Sigmoid colon (tissue), 7 donors: ENCODE results near the gene GIGYF2. TPM values are rescaled to one million over a fixed set of nuclear protein-coding genes. Genes with fewer than 3 reads are reported as not detected.

ENCODE experiments used
- DNase-seq: peaks from one replicate; pipeline ENCODE4 v3.0.0-alpha.2; 2019
- H3K27ac ChIP-seq, 4 donors: fragments of 200-600 bp; sonication (generic); one replicate each; pipeline ENCODE4 v1.5.1; 2016 to 2019; ENCODE audit warnings: mild to moderate bottlenecking in 1 of 4
- H3K27me3 ChIP-seq, 3 donors: fragments of 200-600 bp; sonication (generic); one replicate each; pipeline ENCODE4 v1.5.1; 2019; ENCODE audit warnings: mild to moderate bottlenecking in 1 of 3
- H3K36me3 ChIP-seq, 4 donors: fragments of 200-600 bp; sonication (generic); one replicate each; pipeline ENCODE4 v1.5.1; 2016 to 2019
- H3K4me1 ChIP-seq, 4 donors: fragments of 200-600 bp; sonication (generic); one replicate each; pipeline ENCODE4 v1.5.1; 2017 to 2019
- H3K4me3 ChIP-seq, 4 donors: fragments of 200-600 bp; sonication (generic); one replicate each; pipeline ENCODE4 v1.5.1; 2017 to 2019; ENCODE audit warnings: mild to moderate bottlenecking in 2 of 4, moderate library complexity in 1 of 4
- H3K9me3 ChIP-seq, 4 donors: fragments of 200-600 bp in 3 of 4; sonication (generic) in 3 of 4; one replicate each; pipeline versions ENCODE4 v1.5.1 to v1.6.1; 2013 to 2019
- CTCF ChIP-seq, 4 experiments: fragments of 450-650 bp in 3 of 4; fragments of 200-600 bp in 1 of 4; IDR thresholded peaks; one replicate each; pipeline ENCODE4 v1.5.1; 2016 to 2019; ENCODE audit warnings: antibody characterized with exemption in 4 of 4, mild to moderate bottlenecking in 3 of 4, moderate library complexity in 2 of 4
- EP300 ChIP-seq, 4 donors: sonication (generic); formaldehyde crosslinking; IDR thresholded peaks; one replicate each; pipeline ENCODE4 v1.6.1; 2017; ENCODE audit warnings: antibody characterized with exemption in 4 of 4
- POLR2A ChIP-seq, 2 donors: fragments of 450-650 bp; IDR thresholded peaks; one replicate each; pipeline ENCODE4 v1.6.1; 2016; ENCODE audit warnings: antibody characterized with exemption in 2 of 2, mild to moderate bottlenecking in 2 of 2, moderate library complexity in 2 of 2
- POLR2AphosphoS5 ChIP-seq, 4 donors: sonication (generic); formaldehyde crosslinking; IDR thresholded peaks; one replicate each; pipeline ENCODE4 v1.6.1; 2017; ENCODE audit warnings: antibody characterized with exemption in 4 of 4
- WGBS, 2 donors: extraction: QIAGEN DNeasy Blood & Tissue Kit; methylation state at CpG; one replicate each; pipeline ENCODE4 v1.1.7; 2013; 5-methylcytosine and 5-hydroxymethylcytosine counted together
- intact Hi-C: fragments of 100-400 bp; cut with DNase I; formaldehyde crosslinking; loops from one replicate; pipeline ENCODE4 v1.15.1; 2023
- polyA plus RNA-seq, 3 donors: library from polyadenylated mRNA; stranded (reverse); fragments of 200-250 nt; gene quantifications; one replicate each; pipeline ENCODE4 v1.2.3, GENCODE V29; 2013
- total RNA-seq, 4 donors: library from RNA; depleted of rRNA; stranded (reverse); fragments of >200 nt; gene quantifications; one replicate each; pipeline ENCODE4 v1.1.0, GENCODE V29; 2016
- donor health status: healthy with polysubstance abuse.
- donor health status: Bipolar disorder and iron deficiency.
- donor health status: healthy.

GIGYF2 gene
- total and polyA plus RNA-seq, 7 donors: 10.2 to 90.0 (median 62.9) TPM

- Histone ChIP-seq H3K27ac (no peak overlapping the region), H3K9me3 (no peaks in the 10 kb centered on the region), H3K36me3 (peaks cover 0 to 70% (median 31%) of the 10 kb centered on the region in 4 donors), H3K27me3 (no peaks in the 10 kb centered on the region), H3K4me3 (no peak overlapping the region), H3K4me1 (no peaks in the 10 kb centered on the region)
- intact Hi-C loops: no loop called here
- no peak for DNase-seq
- 96 to 97% methylated on average over 1 of the region's 1 CpG for WGBS, 2 donors
- no peak for TF ChIP-seq EP300 (IDR thresholded peaks at IDR 0.05)
- TF ChIP-seq POLR2A (IDR thresholded peaks at IDR 0.05): no peak
- TF ChIP-seq CTCF (IDR thresholded peaks at IDR 0.05): no peak
- TF ChIP-seq POLR2AphosphoS5 (IDR thresholded peaks at IDR 0.05): no peak
Measured at GRCh38 chr2:232795920-232796319, 98.8 kb downstream of the GIGYF2 start.

- intact Hi-C loops: no loop called here
- no peak for DNase-seq
- Histone ChIP-seq H3K36me3 (peaks cover 0 to 65% (median 15%) of the 10 kb centered on the region in 4 donors), H3K9me3 (peaks cover 0 to 5% (median 0%) of the 10 kb centered on the region in 4 donors), H3K4me1 (no peaks in the 10 kb centered on the region), H3K27me3 (no peaks in the 10 kb centered on the region), H3K27ac (peak overlapping the region in 1 of 4 donors; percentile 23), H3K4me3 (no peak overlapping the region)
- TF ChIP-seq CTCF (IDR thresholded peaks at IDR 0.05): no peak
- TF ChIP-seq POLR2A (IDR thresholded peaks at IDR 0.05): no peak
- no peak for TF ChIP-seq POLR2AphosphoS5 (IDR thresholded peaks at IDR 0.05)
- TF ChIP-seq EP300 (IDR thresholded peaks at IDR 0.05): no peak
Measured at GRCh38 chr2:232798187-232798586, 101.1 kb downstream of the GIGYF2 start.

- no peaks in the 10 kb centered on the region for H3K4me1 ChIP-seq
- intact Hi-C loops: no loop called here
- H3K27me3 ChIP-seq: no peaks in the 10 kb centered on the region
- H3K27ac ChIP-seq: no peak overlapping the region
- TF ChIP-seq EP300 (IDR thresholded peaks at IDR 0.05): no peak
- no peak for TF ChIP-seq CTCF (IDR thresholded peaks at IDR 0.05)
- no peak for TF ChIP-seq POLR2AphosphoS5 (IDR thresholded peaks at IDR 0.05)
- no peak for TF ChIP-seq POLR2A (IDR thresholded peaks at IDR 0.05)
- no peak for DNase-seq
- no peak overlapping the region for H3K4me3 ChIP-seq
- 35 to 55% methylated on average over 2 of the region's 2 CpGs for WGBS, 2 donors
- peaks cover 0 to 46% (median 12%) of the 10 kb centered on the region in 4 donors for H3K36me3 ChIP-seq
- peaks cover 0 to 5% (median 0%) of the 10 kb centered on the region in 4 donors for H3K9me3 ChIP-seq
Measured at GRCh38 chr2:232800166-232800565, 103.0 kb downstream of the GIGYF2 start.

- no peak for TF ChIP-seq POLR2A (IDR thresholded peaks at IDR 0.05)
- no peak for DNase-seq
- no peaks in the 10 kb centered on the region for H3K27me3 ChIP-seq
- H3K4me1 ChIP-seq: no peaks in the 10 kb centered on the region
- no peak overlapping the region for H3K27ac ChIP-seq
- intact Hi-C loops: no loop called here
- no peak overlapping the region for H3K4me3 ChIP-seq
- H3K9me3 ChIP-seq: peaks cover 0 to 5% (median 0%) of the 10 kb centered on the region in 4 donors
- WGBS, 2 donors: 91 to 96% methylated on average over 3 of the region's 3 CpGs
- H3K36me3 ChIP-seq: peaks cover 0 to 37% (median 10%) of the 10 kb centered on the region in 4 donors
Measured at GRCh38 chr2:232802091-232802490, 105.0 kb downstream of the GIGYF2 start.

- Histone ChIP-seq H3K27ac (no peak overlapping the region), H3K27me3 (no peaks in the 10 kb centered on the region), H3K4me3 (no peak overlapping the region), H3K36me3 (peaks cover 15 to 80% (median 35%) of the 10 kb centered on the region in 4 donors), H3K4me1 (no peaks in the 10 kb centered on the region), H3K9me3 (no peaks in the 10 kb centered on the region)
- TF ChIP-seq CTCF (IDR thresholded peaks at IDR 0.05): no peak
- no peak for DNase-seq
- WGBS, 2 donors: 75 to 92% methylated on average over 5 of the region's 5 CpGs
- intact Hi-C loops: no loop called here
Measured at GRCh38 chr2:232809349-232810124, 112.4 kb downstream of the GIGYF2 start.
